Measurements from ENCODE around the gene BAAT. TPM values are rescaled to one million over a fixed set of nuclear protein-coding genes. Genes with fewer than 3 reads are reported as not detected.
"Not testable (repeated sequence)": the region's sequence is repeated elsewhere in the genome, so short reads cannot be mapped to it uniquely, and the experiment has no call there.

Gene BAAT
- not detected in 2 replicates for total RNA-seq

DNA sequence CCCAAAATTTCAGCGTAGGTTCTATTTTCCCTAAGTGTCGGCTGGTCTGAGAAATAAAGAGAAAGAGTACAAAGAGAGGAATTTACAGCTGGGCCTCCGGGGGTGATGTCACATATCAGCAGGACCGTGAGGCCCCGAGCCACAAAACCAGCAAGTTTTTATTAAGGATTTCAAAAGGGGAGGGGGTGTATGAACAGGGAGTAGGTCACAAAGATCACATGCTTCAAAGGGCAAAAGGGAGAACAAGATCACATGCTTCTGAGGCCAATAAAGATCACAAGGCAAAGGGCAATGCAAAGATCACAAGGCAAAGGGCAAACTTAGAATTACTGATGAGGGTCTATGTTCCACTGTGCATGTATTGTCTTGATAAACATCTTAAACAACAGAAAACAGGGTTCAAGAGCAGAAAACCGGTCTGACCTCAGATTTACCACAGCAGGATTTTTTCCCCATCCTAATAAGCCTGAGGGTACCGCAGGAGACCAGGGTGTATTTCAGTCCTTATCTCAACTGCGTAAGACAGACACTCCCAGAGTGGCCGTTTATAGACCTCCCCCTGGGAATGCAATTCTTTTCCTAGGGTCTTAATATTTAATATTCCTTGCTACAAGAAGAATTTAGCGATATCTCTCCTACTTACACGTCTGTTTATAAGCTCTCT, at the start of gene BAAT:
Gene BAAT, minus strand, starts transcription at position 134 of the 664 bp plus-strand sequence. CDS start 13,602 bp downstream, outside the sequence.
- DNase-seq, result not testable (repeated sequence)

DNA sequence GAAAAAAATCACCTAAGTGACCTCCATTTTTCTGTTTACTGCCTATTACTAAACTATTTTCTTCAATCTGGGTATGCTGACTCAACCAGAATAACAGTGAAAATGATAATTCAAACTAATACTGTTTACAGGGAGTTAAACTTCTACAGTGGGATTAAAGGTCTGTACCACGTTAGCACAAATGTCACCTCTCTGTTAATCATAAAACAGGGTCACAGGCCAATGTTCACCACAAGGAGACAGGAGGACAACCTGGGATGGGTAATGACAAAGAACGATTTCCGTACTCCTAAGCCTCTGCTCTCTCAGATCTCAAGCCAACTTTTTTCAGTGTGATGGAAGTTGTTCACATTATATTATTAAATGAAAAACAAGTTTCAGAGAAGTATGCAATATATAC, 48.4 kb upstream of the BAAT start:
- no peak for DNase-seq

DNA sequence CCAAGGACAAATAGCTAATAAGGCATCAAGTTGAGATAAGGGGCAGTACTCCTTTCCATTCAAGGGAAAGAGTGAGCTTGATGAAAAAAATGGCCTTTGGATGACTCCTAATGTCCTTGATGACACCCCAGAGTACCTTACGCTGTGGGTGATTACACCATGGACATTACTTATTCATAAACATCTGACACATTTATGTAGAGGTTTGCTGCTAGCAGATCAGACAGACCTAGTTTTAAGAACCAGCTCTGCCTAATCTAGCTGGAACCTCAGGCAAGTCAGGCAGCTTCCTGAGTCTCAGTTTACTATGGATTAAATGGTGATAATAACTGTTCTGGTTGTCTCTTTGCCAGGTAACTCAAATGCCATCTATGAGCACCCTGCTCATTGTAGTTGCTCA, 47.9 kb upstream of the BAAT start:
- no peak for DNase-seq

DNA sequence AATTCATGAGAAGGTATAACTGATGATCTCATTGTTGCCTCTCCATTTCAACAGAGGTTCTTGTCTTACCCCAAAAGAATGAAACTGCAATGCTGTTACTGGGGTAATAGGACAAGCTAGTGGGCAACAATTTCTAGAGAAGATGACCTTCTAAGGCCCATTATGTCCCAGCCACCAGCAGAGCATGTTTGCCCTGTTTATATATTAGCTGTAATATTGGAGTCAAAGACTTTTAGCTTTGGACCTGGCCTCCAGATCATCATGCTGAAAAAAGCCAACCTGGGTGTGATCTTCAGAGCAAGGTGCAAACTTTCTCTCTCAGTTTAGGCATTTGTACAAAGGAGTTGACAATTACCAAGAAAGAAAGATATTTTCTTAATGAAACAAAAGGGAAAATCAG, 47.4 kb upstream of the BAAT start:
- DNase-seq, result no peak

DNA sequence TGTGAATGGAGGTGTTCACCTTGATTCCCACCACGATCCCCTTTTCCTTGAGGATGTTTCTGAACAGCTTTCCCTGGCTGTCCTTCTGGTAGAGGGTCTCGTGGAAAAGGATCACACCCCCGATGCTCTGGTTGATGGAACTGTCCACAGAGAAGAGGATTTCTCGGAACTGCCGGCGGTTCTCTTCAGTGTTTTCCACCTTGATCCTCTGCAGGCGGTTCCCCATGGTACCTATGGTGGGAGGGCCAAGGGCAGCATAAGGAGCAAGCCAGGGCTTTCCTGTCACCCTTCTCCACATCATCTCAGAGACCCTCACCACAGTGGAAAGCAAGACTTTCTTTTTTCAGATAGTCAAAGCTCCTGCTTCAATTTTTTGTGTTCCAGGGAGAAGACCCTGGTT, 44.9 kb upstream of the BAAT start:
- DNase-seq, result no peak

DNA sequence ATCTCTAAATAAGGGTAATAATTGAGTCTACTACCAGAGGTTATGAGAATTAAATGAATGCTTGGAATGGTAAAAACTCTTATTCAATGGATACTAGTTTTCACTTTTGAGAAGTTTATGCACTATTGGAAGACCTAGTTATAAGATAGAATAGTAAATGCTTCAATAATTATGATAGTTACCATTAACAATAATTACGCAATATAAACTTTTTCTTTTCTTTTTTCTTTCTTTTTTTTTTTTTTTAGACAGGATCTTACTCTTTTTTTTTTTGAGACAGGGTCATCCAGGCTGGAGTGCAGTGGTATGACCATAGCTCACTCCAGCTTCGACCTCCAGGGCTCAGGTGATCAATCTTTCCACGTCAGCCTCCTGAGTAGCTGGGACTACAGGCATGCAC, 44.1 kb upstream of the BAAT start:
- no peak for DNase-seq

DNA sequence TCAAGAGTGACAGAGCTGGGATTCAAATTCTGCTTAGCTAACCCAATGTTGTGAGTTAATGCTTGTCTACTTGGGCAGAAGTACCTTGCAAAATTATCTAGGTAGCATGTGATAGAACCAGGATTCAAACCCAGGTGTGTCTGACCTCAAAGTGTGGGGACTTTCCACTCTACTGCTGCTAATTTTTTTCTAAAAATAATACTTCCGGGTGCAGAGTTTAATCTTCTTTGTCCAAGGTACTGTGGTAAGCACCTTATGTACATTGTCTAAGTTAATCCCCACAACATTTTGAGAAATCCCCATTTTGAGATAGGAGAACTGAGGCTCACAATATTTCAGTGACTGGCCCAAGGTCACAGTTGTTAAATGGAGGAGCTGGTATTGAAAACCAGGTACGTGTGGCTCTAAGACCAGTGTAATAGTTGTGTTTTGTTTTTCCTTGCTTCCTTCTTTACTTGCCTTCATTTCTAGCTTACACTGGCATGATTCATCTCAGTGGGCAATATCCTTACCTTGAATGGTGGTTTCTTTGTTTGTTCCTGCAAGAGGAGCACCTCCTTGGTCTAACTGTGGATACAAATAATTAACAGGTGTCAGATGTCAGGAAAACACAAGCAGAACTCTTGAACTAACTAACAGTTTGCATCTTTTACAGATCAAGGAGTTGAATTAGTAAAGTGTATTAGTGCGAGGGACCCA, 43.3 kb upstream of the BAAT start:
- no peak for DNase-seq

DNA sequence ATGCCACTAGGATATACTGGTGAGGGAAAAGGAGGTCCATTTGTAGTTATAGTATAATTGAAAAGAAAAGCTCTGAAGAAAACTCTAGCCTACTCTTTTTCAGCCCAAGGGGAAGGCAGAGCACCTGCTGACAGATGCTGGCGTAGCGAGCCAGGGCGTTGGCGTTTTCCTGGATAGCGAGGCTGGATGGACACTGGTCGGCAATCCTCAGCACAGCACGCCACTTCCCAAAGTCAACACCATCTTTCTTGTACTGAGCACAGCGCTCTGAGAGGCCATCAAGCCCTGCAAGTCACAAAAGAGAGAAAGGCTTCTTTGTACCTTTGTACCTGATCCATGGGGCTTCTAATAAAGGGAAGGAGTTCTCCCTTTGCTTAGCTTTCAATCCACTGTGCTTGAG, 42.6 kb upstream of the BAAT start:
- no peak for DNase-seq

DNA sequence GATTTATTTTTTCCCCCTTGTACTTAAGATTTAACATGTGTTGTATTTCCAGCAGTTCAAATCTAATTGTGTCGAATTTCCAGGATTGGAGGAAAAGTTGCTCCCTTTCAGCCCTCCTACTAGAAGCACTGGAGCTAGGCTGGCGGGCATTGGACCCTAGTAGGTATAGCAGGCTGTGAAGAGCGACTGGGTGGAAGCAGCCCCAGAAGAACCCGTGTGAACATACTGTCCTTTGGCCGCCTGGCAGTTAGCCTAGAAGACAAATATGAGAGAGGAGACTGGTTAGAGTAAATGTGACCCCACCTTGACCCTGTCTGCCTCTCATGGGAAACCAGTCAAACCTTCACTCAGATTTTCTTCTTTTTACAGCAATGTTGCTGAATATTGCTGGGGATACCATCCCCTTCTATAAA, 36.9 kb upstream of the BAAT start:
- no peak for DNase-seq

DNA sequence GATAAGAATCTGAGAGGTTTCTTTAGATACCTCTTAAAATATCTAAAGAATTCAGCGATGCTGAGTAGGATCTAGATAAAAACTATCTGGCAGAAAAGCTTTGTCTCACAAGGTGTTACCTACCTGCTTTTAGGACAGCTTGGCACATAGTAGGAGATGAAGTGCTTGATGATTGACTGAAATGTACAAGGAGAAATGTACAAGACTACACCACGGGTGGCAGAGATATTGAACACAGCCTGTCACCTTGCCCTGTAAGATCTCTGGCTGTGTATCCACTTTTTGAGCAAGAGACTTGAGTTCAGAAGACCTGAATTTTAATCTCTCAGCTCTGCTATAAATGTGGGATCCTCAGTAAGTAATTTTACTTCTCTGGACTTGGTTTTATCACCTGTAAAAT, 35.1 kb upstream of the BAAT start:
- no peak for DNase-seq

DNA sequence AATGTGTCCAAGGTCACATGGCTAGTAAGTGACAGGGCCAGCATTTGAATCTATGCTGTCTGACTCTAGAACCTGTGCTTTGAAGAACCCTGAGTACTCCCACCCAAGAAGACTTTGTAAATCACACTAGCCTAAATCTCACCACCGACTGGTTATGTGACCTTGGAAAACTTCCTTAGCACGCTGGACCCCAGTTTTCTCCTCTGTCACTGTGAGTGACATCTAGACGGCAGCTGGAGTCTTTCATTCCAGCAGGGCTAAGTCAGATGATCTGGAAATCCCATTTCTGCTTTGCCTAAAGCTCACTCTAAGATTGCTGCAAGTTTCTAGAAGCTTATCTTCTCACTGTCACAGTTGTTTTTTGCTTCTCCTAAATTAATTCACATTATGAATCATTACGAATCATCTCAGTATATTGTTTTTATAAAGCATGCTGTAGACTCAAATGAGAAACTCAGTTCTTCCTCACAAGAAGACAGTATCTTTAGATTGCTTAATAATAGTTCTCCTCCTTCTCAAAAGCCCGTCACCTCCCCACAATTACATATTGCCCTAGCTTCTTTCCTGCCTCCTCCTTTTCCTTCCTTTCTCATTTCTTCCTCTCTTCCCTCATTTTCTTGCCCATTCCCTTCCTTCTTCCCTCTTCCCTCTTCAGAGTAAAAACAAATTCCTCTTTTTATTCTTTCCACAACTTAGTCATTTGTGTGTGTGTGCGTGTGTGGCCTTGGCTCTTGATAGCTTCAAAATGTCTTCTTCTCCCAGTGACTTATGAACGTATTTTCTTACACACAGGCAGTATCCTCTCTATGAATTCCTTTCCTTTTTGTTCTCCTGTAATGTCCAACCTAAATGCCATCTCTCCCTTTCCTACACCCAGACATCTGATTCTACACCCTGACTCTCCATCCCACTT, 34.0 kb upstream of the BAAT start:
- DNase-seq, result no peak

DNA sequence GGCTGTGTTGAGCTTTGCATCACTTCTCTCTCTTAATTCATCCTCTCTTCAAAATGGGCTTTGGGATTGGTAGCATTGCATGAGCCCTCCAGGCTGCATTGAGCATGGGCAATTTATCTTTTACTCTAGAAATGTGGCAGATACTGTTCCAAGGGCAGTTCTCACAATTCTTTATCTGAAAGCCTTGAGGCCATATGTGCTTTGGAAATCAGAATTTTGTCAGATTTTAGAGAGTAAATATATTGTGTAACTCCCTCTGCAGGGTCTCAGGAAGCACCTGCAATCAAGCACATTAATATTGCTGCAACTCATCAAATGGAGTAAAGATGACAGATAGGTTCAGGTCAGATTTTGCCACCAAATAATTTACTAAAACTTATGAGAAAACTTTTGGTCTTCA, 33.2 kb upstream of the BAAT start:
- DNase-seq, result no peak

DNA sequence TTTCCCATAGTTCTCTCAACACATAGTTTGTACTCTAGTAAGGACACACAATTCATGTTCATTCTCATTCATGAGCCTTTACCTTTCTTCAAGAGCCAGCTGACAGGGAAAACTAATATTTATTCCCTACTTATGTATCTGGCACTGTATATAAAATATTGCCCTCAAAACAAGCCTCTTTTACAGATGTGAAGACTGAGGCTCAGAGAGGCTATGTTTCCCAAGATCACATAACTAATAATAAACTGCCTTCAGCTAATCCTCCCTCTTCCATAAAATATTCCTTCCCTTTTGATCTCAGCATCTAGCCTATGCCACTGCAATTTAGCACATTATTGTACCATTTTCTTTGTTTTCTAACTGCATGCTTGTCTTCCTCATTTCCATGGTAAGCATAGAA, 32.6 kb upstream of the BAAT start:
- no peak for DNase-seq

DNA sequence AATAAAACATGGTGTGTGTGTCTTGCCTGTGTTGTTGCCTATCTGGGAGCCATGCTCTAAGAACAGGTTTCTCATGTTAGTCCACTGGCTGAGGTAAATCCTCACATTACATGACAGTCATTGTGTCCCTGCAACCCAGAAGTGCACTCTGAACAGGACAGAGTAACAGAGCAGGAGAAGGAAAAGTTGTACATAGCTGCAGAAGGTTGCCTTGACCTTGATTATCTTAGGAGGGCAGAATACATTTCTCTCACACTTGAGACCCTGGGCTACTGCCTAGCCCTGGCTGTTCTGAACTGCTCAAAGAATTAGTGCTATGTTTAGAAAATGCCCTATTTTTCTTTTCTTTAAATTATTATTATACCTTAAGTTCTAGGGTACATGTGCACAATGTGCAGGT, 30.8 kb upstream of the BAAT start:
- no peak for DNase-seq

DNA sequence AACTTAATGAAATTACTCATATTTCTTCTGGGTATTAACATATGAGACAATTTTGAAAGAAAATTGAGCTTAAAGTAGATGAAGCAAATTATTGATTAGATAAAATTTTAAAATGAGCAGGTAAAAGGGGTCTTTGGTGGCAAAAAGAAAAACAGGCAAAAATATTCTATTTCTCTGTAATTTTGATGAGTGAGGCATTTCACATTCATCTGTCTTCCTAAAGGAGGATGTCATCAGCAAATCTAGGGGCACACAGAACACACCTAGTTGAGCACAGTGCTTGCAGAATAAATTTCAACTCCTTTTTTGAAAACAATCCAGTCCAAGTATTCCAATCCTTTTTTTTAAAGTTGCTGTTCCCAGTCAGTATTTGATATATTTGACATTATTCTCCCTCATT, 30.0 kb upstream of the BAAT start:
- DNase-seq, result no peak

DNA sequence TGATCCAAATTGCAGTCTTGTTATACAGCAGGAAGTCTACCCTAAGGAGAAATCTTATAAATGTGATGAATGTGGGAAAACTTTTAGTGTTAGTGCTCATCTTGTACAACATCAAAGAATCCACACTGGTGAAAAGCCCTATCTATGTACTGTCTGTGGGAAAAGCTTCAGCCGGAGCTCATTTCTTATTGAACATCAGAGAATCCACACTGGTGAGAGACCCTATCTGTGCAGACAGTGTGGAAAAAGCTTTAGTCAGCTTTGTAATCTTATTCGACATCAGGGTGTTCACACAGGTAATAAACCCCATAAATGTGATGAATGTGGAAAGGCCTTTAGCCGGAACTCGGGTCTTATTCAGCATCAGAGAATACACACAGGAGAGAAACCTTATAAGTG, 24.3 kb upstream of the BAAT start:
- peak; percentile 16 for DNase-seq

DNA sequence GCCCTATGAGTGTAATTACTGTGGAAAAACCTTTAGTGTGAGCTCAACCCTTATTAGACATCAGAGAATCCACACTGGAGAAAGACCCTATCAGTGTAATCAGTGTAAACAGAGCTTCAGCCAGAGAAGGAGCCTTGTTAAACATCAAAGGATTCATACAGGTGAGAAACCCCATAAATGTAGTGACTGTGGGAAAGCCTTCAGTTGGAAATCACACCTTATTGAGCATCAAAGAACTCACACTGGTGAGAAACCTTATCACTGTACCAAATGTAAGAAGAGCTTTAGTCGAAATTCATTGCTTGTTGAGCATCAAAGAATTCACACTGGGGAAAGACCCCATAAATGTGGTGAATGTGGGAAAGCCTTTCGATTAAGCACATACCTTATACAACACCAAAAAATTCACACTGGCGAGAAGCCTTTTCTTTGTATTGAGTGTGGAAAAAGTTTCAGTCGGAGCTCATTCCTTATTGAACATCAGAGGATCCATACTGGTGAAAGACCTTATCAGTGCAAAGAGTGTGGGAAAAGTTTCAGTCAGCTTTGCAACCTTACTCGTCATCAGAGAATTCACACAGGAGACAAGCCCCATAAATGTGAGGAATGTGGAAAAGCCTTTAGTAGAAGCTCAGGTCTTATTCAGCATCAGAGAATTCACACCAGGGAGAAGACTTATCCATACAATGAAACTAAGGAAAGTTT, 23.7 kb upstream of the BAAT start:
- no peak for DNase-seq

DNA sequence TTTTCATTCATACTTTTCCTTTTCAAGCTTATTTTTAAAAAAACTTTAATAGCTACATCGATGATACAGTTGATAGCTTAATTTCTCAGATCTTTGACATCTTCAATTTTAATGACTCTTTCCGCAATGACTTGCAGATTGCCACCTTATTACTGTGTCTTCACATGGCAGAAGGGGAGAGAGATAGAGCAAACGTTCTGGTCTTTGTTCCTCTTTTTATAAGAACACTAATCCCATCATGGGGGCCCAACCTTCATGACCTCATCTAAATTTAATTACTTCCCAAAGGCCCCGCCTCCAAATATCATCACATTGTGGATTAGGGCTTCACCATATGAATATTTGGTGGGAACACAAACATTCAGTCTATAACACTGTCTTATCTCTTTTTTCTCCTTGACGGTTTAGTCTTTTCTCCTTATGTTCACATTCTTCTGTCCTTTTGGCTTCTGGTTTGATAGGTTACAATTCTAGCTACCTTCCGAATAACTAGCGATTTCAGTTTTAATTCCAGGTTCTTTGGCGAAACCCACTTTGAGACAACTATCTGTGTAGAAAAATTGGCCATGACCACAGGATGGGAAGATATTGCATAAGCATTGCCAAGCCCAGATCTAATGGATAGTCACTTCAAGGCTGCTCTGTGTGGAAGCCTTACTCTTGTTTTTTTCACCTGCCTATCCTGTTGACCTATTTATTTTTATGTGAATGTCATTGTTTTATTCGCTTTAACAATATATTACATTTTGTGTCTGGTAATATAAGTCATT, 18.9 kb upstream of the BAAT start:
- no peak for DNase-seq

DNA sequence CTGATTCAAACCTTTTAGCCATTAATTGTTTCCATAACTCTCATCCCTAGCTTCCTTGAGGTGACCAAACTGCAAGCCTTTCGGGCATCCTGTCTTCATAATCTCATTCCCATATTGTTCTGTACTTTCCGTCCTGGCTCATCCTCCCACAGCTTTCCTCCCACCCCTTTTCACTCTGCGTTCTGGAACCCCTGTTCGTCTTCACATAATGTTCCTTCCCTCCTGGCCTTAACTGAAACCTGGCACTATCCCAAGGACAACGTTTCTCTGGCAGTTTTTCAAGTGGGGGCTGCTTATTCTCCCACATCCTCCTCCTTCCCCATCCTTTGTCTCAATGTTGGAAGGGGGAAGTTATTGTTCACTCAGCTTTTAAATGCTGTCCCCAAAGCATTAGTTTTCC, 15.3 kb upstream of the BAAT start:
- DNase-seq, result peak; percentile 85

DNA sequence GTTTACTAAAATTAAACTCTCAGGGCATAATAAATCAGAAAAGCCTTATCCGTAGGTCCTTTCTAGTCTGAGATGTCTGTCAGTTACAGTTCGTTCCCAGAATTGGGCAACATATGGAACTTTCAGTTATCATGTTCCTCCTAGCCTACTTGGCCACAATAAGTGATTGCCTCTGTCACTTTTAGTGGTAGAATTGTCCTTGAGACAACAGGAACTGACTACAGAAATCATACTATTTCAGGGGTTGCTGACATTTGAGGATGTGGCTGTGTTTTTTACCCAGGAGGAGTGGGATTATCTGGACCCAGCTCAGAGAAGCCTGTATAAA, 14.8 kb upstream of the BAAT start:
- DNase-seq, result peak; percentile 19

DNA sequence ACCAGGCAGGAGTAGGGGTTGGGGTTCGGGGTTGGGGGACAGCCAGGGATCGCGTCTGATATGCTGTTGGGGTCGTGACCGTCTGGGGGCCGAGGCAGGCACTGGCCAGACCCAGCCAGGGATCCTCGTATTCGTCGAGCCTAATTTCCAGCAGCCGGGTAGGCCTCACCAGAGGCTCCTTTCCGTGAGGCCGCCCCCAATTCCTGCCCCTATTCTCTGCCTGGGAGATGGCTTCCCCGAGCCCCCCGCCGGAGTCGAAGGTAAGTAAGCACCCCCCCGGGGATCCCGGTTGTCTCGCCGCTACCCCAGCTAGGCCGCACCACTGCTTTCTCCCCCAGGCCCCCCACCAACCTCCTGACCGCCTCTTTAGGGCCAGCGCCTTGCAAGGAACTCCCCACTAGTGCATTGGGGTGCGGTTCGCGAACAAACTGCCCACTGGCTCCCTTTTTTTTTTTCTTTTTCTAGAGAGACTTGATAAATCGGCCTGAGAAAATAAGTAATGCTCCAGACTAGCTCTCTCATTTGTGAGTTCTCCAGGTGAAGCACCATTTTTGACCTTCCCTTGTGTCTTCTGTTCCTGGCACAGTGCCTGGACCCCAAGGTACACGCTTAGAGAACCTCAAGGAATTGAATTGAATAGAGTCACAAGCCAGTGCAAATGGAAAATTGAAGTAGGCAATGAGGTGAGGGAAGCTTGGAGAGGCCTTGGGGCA, 14.3 kb upstream of the BAAT start:
- DNase-seq, result peak; percentile 31
